GM12878 (cell line): ENCODE results near the gene COX6B1. TPM values are rescaled to one million over a fixed set of nuclear protein-coding genes. Genes with fewer than 3 reads are reported as not detected.

Experiments used
- ATAC-seq: fragments of 200-7000 bp; cut with Tn5 transposase; 3 replicates; pipeline ENCODE4 v1.9.1; 2020; ENCODE audit warnings: mild to moderate bottlenecking, moderate library complexity
- BruUV-seq: library from RNA; stranded (reverse); fragments of 400-500 nt; replicated peaks from 2 replicates; lab custom pipeline; 2021; lab: Mats Ljungman, UMichigan
- CTCF ChIA-PET: fragments of 300-600 bp; sonication (Branson Sonifier 250); formaldehyde crosslinking; extraction: SDS; loops from one replicate; lab custom pipeline; 2021; ENCODE audit warnings: inconsistent platforms; lab: Yijun Ruan, JAX
- POLR2A ChIA-PET: fragments of 350-600 bp; formaldehyde crosslinking; extraction: SDS; loops from one replicate; lab custom pipeline; 2021; ENCODE audit warnings: inconsistent platforms; lab: Charles Lee
- RAD21 ChIA-PET: fragments of 300-600 bp; sonication (Branson Sonifier 250); formaldehyde crosslinking; loops from one replicate; lab custom pipeline; 2023; ENCODE audit warnings: antibody characterized with exemption; ENCODE audit not compliant: unreplicated experiment; lab: Charles Lee
- SMC1A ChIA-PET: fragments of 300-600 bp; sonication (Branson Sonifier 250); formaldehyde crosslinking; loops from one replicate; lab custom pipeline; 2023; ENCODE audit not compliant: unreplicated experiment, uncharacterized antibody; lab: Charles Lee
- DNase-seq: peaks from one replicate; pipeline ENCODE4 v3.0.0-alpha.2; 2011; ENCODE audit warnings: low read depth, low spot score
- FAIRE-seq: peaks from 3 replicates; lab custom pipeline; 2011; peaks lifted over from hg19 to GRCh38; lab: Jason Lieb, UNC
- H2AFZ ChIP-seq: 2 replicates; pipeline ENCODE4 v1.6.0; 2011; ENCODE audit warnings: low read depth, low read length, control low read depth; ENCODE audit not compliant: control insufficient read depth
- H3K27ac ChIP-seq: 2 replicates; pipeline ENCODE4 v1.5.1; 2011; ENCODE audit warnings: control low read depth; ENCODE audit not compliant: control insufficient read depth, insufficient read depth
- H3K27me3 ChIP-seq, 2 experiments: replicated peaks in 1 of 2; 2 replicates each; pipeline versions ENCODE4 v1.6.0 to v1.6.1; 2011; ENCODE audit warnings: low read length in 1 of 2; ENCODE audit not compliant: control insufficient read depth in 2 of 2, insufficient read depth in 2 of 2
- H3K36me3 ChIP-seq, 2 experiments: 2 replicates each; pipeline ENCODE4 v1.5.1; 2011; ENCODE audit warnings: low read length in 1 of 2; ENCODE audit not compliant: control insufficient read depth in 2 of 2, insufficient read depth in 2 of 2
- H3K4me1 ChIP-seq: 2 replicates; pipeline ENCODE4 v1.6.1; 2011; ENCODE audit warnings: mild to moderate bottlenecking, low read length, moderate library complexity, mixed read lengths; ENCODE audit not compliant: control insufficient read depth, insufficient read depth
- H3K4me2 ChIP-seq: 2 replicates; pipeline ENCODE4 v1.6.0; 2011; ENCODE audit warnings: control low read depth; ENCODE audit not compliant: control insufficient read depth, insufficient read depth
- H3K4me3 ChIP-seq: fragments of 200-600 bp; sonication (generic); 2 replicates; pipeline ENCODE4 v1.5.1; 2016
- H3K79me2 ChIP-seq: 2 replicates; pipeline ENCODE4 v1.6.0; 2011; ENCODE audit warnings: low read length; ENCODE audit not compliant: control insufficient read depth, insufficient read depth
- H3K9ac ChIP-seq: 2 replicates; pipeline ENCODE4 v1.8.0; 2011; ENCODE audit warnings: low read length, control low read depth, mixed read lengths; ENCODE audit not compliant: control insufficient read depth, insufficient read depth
- H3K9me3 ChIP-seq: replicated peaks from 3 replicates; pipeline ENCODE4 v1.5.1; 2011; ENCODE audit warnings: mild to moderate bottlenecking, low read length; ENCODE audit not compliant: control insufficient read depth, insufficient read depth
- H4K20me1 ChIP-seq: 2 replicates; pipeline ENCODE4 v1.6.0; 2011; ENCODE audit not compliant: control insufficient read depth, insufficient read depth
- CBX5 ChIP-seq: sonication (generic); IDR thresholded peaks from 2 replicates; pipeline ENCODE4 v1.6.1; 2016; ENCODE audit warnings: low read depth, moderate library complexity, mild to moderate bottlenecking, inconsistent platforms
- CHD2 ChIP-seq: IDR thresholded peaks from 2 replicates; pipeline ENCODE4 v1.6.1; 2011; ENCODE audit warnings: low read depth, low read length, improper control_type of control experiment, borderline replicate concordance
- EP300 ChIP-seq, 2 experiments: fragments of 150-350 bp in 1 of 2; IDR thresholded peaks; 2 replicates each; pipeline ENCODE4 v1.6.1; 2011 to 2012; ENCODE audit warnings: low read depth in 2 of 2, low read length in 2 of 2, borderline replicate concordance in 1 of 2, improper control_type of control experiment in 1 of 2, inconsistent platforms in 1 of 2; ENCODE audit not compliant: control insufficient read depth in 1 of 2
- HDAC2 ChIP-seq: fragments of 200-600 bp; sonication (generic); IDR thresholded peaks from 2 replicates; pipeline ENCODE4 v1.6.1; 2017
- JUND ChIP-seq: IDR thresholded peaks from 2 replicates; pipeline ENCODE4 v1.6.1; 2012; ENCODE audit warnings: low read depth, mild to moderate bottlenecking, low read length, improper control_type of control experiment, moderate library complexity
- KDM1A ChIP-seq: fragments of 200-600 bp; sonication (generic); IDR thresholded peaks from 2 replicates; pipeline ENCODE4 v1.6.1; 2016; ENCODE audit warnings: borderline replicate concordance
- LARP7 ChIP-seq: fragments of 450-650 bp; IDR thresholded peaks from 2 replicates; pipeline ENCODE4 v1.6.1; 2017; ENCODE audit warnings: mild to moderate bottlenecking
- NBN ChIP-seq: fragments of 450-650 bp; IDR thresholded peaks from 2 replicates; pipeline ENCODE4 v1.6.1; 2016
- RBBP5 ChIP-seq: fragments of 200-600 bp; sonication (generic); conservative IDR thresholded peaks from 2 replicates; pipeline ENCODE4 v1.6.1; 2016
- RCOR1 ChIP-seq: conservative IDR thresholded peaks from 2 replicates; pipeline ENCODE4 v1.6.1; 2012; ENCODE audit warnings: low read depth, low read length, improper control_type of control experiment
- SUPT20H ChIP-seq: IDR thresholded peaks from 2 replicates; pipeline ENCODE4 v1.6.1; 2011; ENCODE audit warnings: low read depth, mild to moderate bottlenecking, low read length, moderate library complexity, borderline replicate concordance; ENCODE audit not compliant: control insufficient read depth
- TARDBP ChIP-seq: IDR thresholded peaks from 2 replicates; pipeline ENCODE4 v1.6.1; 2016; ENCODE audit warnings: borderline replicate concordance
- WRNIP1 ChIP-seq: IDR thresholded peaks from 2 replicates; pipeline ENCODE4 v1.6.1; 2011; ENCODE audit warnings: low read depth, low read length, improper control_type of control experiment, borderline replicate concordance
- WGBS: methylation state at CpG from one replicate; pipeline ENCODE4 v1.1.6; 2016; ENCODE audit warnings: low lambda C conversion rate; ENCODE audit not compliant: insufficient replicate concordance, insufficient coverage; ENCODE audit errors: missing lambda C conversion rate; 5-methylcytosine and 5-hydroxymethylcytosine counted together
- in situ Hi-C: fragments of 300-500 bp; cut with MboI; formaldehyde crosslinking; loops from 9 replicates; pipeline ENCODE4 v1.14.3; 2018; ENCODE audit warnings: mixed read lengths
- intact Hi-C: fragments of 100-400 bp; cut with micrococcal nuclease; formaldehyde crosslinking; loops from one replicate; pipeline ENCODE4 v1.14.2; 2022; ENCODE audit not compliant: unreplicated experiment
- polyA plus RNA-seq, 11 experiments: library from polyadenylated mRNA; depleted of rRNA in 4 of 11; unstranded in 6 of 11; stranded (reverse) in 5 of 11; fragments of >200 nt; fragmentation: Nextera tagmentation in 4 of 11; fragmentation: Illumina TruSeq in 1 of 11; extraction: Ambion mirVana in 4 of 11; extraction: Trizol in 1 of 11; gene quantifications; 1 replicate in 1 of 11; 2 replicates in 10 of 11; pipeline versions ENCODE4 v1.2.1 to v1.2.3, GENCODE V29; 2011 to 2016; ENCODE audit warnings: inconsistent platforms in 2 of 11, missing spikeins in 2 of 11, low read depth in 1 of 11
- total RNA-seq, 4 experiments: library from RNA; depleted of rRNA in 3 of 4; stranded (reverse); fragments of >200 nt in 3 of 4; fragmentation: Illumina TruSeq in 1 of 4; extraction: Trizol in 1 of 4; gene quantifications; 2 replicates each; pipeline versions ENCODE4 v1.2.1 to v1.2.3, GENCODE V29; 2013 to 2021
- TF ChIP-seq, protein P1 (sequence below): IDR thresholded peaks from 2 replicates; pipeline ENCODE4 v1.6.1; 2012; ENCODE audit warnings: mild to moderate bottlenecking, low read depth, low read length
- TF ChIP-seq, protein P2 (sequence below): fragments of 450-650 bp; IDR thresholded peaks from 2 replicates; pipeline ENCODE4 v1.6.1; 2017; ENCODE audit warnings: low read depth, mild to moderate bottlenecking, moderate library complexity
- TF ChIP-seq, protein P3 (sequence below): IDR thresholded peaks from 2 replicates; pipeline ENCODE4 v1.6.1; 2011; ENCODE audit warnings: mild to moderate bottlenecking, low read depth, low read length, moderate library complexity; ENCODE audit not compliant: insufficient replicate concordance

The COX6B1 gene
- total and polyA plus RNA-seq, 10 of the 15 experiments (the other 5 are each of a cell fraction or from before 2014, with no cell fraction given), result 500 to 1,700 (median 862) TPM

DNA sequence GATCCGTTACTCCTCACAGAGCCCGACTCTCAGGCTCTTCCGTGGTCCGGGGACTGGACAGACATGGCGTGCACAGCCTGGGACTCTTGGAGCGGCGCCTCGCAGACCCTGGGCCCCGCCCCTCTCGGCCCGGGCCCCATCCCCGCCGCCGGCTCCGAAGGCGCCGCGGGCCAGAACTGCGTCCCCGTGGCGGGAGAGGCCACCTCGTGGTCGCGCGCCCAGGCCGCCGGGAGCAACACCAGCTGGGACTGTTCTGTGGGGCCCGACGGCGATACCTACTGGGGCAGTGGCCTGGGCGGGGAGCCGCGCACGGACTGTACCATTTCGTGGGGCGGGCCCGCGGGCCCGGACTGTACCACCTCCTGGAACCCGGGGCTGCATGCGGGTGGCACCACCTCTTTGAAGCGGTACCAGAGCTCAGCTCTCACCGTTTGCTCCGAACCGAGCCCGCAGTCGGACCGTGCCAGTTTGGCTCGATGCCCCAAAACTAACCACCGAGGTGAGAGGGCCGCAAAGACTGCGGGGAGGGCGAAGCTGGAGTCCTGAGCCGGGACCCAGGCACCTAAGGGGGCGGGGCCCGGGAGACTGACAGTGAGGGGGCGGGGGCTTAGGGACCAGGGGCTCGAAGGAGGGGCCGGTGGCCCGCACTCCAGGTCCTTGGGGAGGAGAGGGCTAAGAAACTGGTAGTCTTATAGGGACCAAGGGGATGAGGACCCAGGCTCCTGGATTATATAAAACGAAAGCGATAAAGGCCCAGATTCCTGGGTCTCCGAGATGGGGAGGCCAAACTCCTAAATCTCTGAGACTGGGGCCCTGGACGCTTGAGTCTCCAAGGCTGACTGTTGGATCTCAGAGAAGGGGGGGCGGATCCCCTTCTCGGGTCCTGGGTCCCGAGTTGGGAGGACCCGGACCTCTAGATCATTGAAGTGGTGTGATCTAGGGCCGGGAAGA lies 4.6 kb upstream of the COX6B1 start:
- peak; percentile 59 for DNase-seq
- CTCF ChIA-PET, result interaction anchor here (0.7 to 2.3 kb wide), 7 partner anchors 33 to 484 kb away, joined by 3 to 8 read pairs (median 3); partner anchors contain the start of gene PSENEN
- H3K4me3 ChIP-seq, result peak overlapping the region; percentile 75
- H3K36me3 ChIP-seq, result no peaks in the 10 kb centered on the region
- peak overlapping the region; percentile 80 for H3K9ac ChIP-seq
- FAIRE-seq, result no peak
- no peaks in the 10 kb centered on the region for H4K20me1 ChIP-seq
- no TSS peak for BruUV-seq
- in situ Hi-C loops, result no loop called here
- RAD21 ChIA-PET, result interaction anchor here (0.8 to 1.3 kb wide), 4 partner anchors 53 to 472 kb away, joined by 3 to 4 read pairs (median 4); partner anchors contain the start of genes POLR2I and TBCB
- POLR2A ChIA-PET, result interaction anchor here (1.0 to 3.5 kb wide), 10 partner anchors 12 to 310 kb away, joined by 3 to 30 read pairs (median 5); partner anchors contain the start of genes HAUS5, LIN37 and RBM42
- peak overlapping the region; percentile 100 for H2AFZ ChIP-seq
- H3K27me3 ChIP-seq, result no peaks in the 10 kb centered on the region
- peak overlapping the region; percentile 100 for H3K4me2 ChIP-seq
- ATAC-seq, result peak; percentile 74
- H3K27ac ChIP-seq, result peak overlapping the region; percentile 84
- peaks cover 27% of the 10 kb centered on the region for H3K4me1 ChIP-seq
- peaks cover 4% of the 10 kb centered on the region for H3K79me2 ChIP-seq
- no peaks in the 10 kb centered on the region for H3K9me3 ChIP-seq
- intact Hi-C loops, result no loop called here
- SMC1A ChIA-PET, result interaction anchor here (0.6 to 1.9 kb wide), 4 partner anchors 32 to 430 kb away, joined by 3 to 10 read pairs (median 6); partner anchors contain the start of gene HAUS5
- under 1% methylated on average over 41 of the region's 69 CpGs for WGBS
- TF ChIP-seq CHD2 (0 out of 2 replicates have a peak, but pooled peaks have one; percentile 23), NBN (peak; percentile 97), LARP7 (peak; percentile 91), RBBP5 (no peak), JUND (peak; percentile 99), HDAC2 (no peak), WRNIP1 (no peak), CBX5 (no peak), RCOR1 (no peak), KDM1A (no peak), EP300 (IDR thresholded peaks at IDR 0.05; ENCODE audit: borderline replicate concordance in 1 of 2, control insufficient read depth in 1 of 2, low read depth in 2 of 2, low read length in 2 of 2) (0 out of 4 replicates have a peak, but pooled peaks of 1 of the 2 experiments have one; percentile 40), SUPT20H (no peak), TARDBP (no peak)
- TF ChIP-seq, protein P1, sequence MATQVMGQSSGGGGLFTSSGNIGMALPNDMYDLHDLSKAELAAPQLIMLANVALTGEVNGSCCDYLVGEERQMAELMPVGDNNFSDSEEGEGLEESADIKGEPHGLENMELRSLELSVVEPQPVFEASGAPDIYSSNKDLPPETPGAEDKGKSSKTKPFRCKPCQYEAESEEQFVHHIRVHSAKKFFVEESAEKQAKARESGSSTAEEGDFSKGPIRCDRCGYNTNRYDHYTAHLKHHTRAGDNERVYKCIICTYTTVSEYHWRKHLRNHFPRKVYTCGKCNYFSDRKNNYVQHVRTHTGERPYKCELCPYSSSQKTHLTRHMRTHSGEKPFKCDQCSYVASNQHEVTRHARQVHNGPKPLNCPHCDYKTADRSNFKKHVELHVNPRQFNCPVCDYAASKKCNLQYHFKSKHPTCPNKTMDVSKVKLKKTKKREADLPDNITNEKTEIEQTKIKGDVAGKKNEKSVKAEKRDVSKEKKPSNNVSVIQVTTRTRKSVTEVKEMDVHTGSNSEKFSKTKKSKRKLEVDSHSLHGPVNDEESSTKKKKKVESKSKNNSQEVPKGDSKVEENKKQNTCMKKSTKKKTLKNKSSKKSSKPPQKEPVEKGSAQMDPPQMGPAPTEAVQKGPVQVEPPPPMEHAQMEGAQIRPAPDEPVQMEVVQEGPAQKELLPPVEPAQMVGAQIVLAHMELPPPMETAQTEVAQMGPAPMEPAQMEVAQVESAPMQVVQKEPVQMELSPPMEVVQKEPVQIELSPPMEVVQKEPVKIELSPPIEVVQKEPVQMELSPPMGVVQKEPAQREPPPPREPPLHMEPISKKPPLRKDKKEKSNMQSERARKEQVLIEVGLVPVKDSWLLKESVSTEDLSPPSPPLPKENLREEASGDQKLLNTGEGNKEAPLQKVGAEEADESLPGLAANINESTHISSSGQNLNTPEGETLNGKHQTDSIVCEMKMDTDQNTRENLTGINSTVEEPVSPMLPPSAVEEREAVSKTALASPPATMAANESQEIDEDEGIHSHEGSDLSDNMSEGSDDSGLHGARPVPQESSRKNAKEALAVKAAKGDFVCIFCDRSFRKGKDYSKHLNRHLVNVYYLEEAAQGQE, result no peak
- TF ChIP-seq, protein P2, sequence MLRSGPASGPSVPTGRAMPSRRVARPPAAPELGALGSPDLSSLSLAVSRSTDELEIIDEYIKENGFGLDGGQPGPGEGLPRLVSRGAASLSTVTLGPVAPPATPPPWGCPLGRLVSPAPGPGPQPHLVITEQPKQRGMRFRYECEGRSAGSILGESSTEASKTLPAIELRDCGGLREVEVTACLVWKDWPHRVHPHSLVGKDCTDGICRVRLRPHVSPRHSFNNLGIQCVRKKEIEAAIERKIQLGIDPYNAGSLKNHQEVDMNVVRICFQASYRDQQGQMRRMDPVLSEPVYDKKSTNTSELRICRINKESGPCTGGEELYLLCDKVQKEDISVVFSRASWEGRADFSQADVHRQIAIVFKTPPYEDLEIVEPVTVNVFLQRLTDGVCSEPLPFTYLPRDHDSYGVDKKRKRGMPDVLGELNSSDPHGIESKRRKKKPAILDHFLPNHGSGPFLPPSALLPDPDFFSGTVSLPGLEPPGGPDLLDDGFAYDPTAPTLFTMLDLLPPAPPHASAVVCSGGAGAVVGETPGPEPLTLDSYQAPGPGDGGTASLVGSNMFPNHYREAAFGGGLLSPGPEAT, result peak; percentile 94
- TF ChIP-seq, protein P3, sequence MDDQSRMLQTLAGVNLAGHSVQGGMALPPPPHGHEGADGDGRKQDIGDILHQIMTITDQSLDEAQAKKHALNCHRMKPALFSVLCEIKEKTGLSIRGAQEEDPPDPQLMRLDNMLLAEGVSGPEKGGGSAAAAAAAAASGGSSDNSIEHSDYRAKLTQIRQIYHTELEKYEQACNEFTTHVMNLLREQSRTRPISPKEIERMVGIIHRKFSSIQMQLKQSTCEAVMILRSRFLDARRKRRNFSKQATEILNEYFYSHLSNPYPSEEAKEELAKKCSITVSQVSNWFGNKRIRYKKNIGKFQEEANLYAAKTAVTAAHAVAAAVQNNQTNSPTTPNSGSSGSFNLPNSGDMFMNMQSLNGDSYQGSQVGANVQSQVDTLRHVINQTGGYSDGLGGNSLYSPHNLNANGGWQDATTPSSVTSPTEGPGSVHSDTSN, result peak; percentile 89
